ENCODE data around the gene AGRN.

- no peak for TF ChIP-seq CTCF (IDR thresholded peaks at IDR 0.05)
- no peak for TF ChIP-seq POLR2A (IDR thresholded peaks at IDR 0.05)
These were observed 17.7 kb downstream of the AGRN start for GRCh38 chr1:1037366-1038327.
